GM12875 (cell line): ENCODE data around the gene CERS6.

Experiments used
- H3K4me3 ChIP-seq: one replicate; pipeline ENCODE4 v1.5.1; 2011; ENCODE audit warnings: low read depth, low read length, control low read depth
- TF ChIP-seq, protein P1 (sequence below): IDR thresholded peaks from 2 replicates; pipeline ENCODE4 v1.5.1; 2011; ENCODE audit warnings: low read depth, mild to moderate bottlenecking, control low read depth, inconsistent platforms, low read length, moderate library complexity, borderline replicate concordance; ENCODE audit not compliant: insufficient read depth

The CERS6 gene

DNA sequence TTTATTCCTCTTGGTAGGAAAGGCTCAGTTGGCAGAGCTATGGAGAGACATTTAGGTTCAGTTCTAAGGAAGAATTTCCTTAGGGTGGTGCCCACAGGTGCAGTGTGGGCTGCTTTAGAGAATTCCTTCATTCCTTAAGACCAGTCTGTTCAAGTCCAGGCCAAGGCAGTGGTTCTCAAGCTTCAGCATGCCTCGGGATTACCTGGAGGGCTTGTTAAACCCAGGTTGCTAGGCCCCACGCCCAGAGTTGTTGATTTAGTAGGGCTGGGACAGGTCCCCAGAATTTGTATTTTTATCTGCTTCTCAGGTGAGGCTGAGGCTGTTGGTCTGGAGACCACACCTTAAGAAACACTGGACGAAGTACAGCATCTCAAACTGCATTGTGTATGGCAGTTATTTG lies 68.9 kb downstream of the CERS6 start:
- H3K4me3 ChIP-seq: no peak overlapping the region
- TF ChIP-seq, protein P1, sequence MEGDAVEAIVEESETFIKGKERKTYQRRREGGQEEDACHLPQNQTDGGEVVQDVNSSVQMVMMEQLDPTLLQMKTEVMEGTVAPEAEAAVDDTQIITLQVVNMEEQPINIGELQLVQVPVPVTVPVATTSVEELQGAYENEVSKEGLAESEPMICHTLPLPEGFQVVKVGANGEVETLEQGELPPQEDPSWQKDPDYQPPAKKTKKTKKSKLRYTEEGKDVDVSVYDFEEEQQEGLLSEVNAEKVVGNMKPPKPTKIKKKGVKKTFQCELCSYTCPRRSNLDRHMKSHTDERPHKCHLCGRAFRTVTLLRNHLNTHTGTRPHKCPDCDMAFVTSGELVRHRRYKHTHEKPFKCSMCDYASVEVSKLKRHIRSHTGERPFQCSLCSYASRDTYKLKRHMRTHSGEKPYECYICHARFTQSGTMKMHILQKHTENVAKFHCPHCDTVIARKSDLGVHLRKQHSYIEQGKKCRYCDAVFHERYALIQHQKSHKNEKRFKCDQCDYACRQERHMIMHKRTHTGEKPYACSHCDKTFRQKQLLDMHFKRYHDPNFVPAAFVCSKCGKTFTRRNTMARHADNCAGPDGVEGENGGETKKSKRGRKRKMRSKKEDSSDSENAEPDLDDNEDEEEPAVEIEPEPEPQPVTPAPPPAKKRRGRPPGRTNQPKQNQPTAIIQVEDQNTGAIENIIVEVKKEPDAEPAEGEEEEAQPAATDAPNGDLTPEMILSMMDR: no peak

DNA sequence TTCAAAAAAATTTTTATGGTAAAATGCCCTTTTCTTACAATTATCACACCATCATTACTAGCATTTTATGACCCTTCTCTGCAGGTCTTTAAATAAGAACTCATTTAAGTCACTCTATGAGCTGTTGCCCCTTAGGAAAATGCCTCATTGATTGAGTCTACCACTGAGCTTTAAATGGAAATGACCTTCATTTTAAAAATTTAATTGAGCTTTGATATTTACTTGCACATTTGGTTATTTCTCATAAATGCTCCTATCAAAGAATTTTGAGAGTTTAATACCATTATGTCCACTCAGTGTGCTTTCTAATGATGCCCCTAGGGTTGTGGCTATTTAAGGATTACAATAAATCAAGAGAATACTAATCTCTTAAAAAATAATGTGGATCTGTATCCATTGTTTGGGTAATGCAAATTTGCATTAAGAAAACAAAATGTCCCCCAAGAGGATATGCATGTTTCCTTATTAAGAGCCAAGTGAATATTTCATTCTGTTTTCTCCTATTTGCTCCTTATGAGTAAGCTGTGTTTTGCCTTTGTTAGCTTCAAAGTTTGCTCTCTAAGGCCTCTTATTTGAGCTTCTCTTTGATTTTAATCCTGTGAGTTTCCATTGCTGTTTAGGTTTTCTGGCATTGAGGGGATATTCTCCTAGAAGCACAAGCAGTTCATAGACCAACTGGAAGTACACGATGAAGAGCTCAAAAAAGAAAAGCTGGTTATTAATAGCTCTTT lies 69.8 kb downstream of the CERS6 start:
- TF ChIP-seq, protein P1: no peak
- H3K4me3 ChIP-seq: no peak overlapping the region

DNA sequence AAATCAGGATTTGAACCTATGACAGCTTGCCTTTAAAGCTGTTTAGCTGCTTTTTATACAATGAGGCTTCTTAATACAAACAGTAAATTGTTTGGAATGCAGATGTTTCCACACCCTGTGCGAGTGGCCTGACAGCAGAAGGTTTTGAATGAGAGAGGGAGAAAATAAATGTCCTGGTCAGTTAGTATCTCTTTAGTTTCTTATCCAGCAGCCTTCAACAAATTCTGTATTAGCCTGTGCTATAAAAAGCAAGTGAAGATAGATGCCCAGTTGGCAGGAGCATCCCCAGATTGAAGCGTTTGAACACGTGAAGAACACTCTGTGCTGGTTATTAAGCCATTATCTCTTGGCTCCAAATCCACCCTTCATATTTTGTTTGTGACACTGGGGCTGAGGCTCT lies 70.6 kb downstream of the CERS6 start:
- TF ChIP-seq, protein P1: no peak
- no peak overlapping the region for H3K4me3 ChIP-seq

DNA sequence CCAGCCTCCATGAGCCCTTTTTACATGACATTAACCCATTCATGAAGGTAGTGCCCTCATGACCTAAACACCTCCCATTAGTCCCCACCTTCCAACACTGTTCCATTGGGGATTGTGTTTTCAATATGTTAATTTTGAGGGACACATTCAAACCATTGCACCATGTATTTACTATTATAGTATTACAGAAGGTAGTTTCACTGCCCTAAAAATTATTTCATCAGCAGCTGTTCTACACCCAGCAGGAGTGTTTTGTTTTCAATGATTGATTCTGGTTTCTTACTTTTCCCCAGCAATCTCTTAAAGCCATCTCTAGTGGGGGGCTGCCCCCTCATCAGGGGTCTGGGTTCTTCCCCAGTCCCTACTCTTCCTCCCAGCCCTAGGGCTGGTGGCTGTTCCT lies 71.9 kb downstream of the CERS6 start:
- H3K4me3 ChIP-seq: no peak overlapping the region
- TF ChIP-seq, protein P1: no peak

DNA sequence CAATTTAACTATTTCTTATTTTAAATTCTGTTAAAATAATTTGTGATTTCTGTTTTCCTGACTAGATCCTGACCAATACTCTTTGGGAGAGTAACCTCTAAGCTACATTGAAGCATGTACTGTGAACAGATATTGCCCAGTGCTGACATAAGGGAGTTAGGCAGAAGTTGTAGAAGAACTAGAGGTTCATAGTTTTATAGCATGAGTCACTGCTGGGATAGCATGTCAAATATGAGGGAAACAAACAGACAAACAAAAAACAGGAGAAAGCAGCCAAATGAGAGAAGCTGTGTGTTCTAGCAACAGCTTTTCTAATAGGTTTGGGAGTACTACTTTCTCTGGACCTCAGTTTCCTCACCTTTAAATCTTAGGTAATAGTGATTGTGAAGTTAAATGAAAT lies 72.4 kb downstream of the CERS6 start:
- TF ChIP-seq, protein P1: no peak
- H3K4me3 ChIP-seq: no peak overlapping the region

DNA sequence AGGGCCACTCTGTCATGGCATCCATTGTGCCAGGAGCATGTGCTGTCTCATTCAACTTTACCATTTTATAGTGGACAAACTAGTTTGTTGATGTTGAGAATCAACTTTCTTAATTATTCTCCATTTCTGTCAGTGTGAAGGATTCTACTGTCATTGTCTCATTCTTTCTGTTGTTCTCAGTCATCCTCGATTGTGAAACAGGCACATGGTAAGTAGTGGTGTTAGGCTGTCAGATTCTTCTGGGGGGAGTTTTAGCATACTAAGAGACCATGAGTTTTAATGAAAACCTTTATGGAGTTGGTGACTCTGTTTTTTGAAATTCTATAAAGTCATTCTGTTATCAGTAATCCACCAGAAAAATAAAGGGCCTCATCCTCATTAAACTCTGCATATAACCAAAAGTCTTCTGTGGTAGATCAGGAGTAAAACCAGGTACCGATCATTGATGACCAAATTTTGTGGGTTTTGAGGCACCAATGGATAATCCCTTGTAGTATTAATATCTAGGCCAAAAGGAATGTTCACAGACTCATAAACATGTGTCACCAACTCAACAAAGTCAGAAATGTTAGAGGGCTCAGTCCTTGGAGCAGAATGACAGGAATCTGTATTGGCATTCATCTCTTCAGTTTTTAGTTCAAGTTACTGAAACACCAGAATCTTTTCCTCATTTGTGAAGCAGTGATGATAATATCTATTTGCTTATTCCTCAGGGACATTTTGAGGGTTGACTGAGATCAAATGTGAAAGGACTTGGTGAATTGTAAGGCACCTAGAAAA lies 73.2 kb downstream of the CERS6 start:
- TF ChIP-seq, protein P1: no peak
- no peak overlapping the region for H3K4me3 ChIP-seq
